ENCODE measurements around the gene WNT2. TPM values are rescaled to one million over a fixed set of nuclear protein-coding genes. Genes with fewer than 3 reads are reported as not detected.

WNT2 gene
- total RNA-seq, 2 experiments from 2014 or later = not detected

- no peak for ATAC-seq
- CTCF ChIA-PET = no interaction called here
These were observed 85.2 kb downstream of the WNT2 start for GRCh38 chr7:117237646-117238045.

GRCh38 chr7:117231047-117231359 is 91.9 kb downstream of the WNT2 start:
- no peak for DNase-seq
- ATAC-seq = no peak
- CTCF ChIA-PET = no interaction called here
- Mint-ChIP-seq H3K36me3 (no peaks in the 10 kb centered on the region), H3K27ac (no peak overlapping the region), H3K9me3 (ENCODE audit: low read depth) (no peaks in the 10 kb centered on the region), H3K27me3 (peaks cover 2% of the 10 kb centered on the region), H3K4me1 (no peaks in the 10 kb centered on the region), H3K4me3 (no peak overlapping the region)

More at GRCh38 chr7:117237646-117238045, 85.2 kb downstream of the WNT2 start:
- Mint-ChIP-seq H3K4me1 (no peaks in the 10 kb centered on the region), H3K27ac (no peak overlapping the region), H3K36me3 (no peaks in the 10 kb centered on the region), H3K27me3 (peaks cover 5% of the 10 kb centered on the region), H3K9me3 (ENCODE audit: low read depth) (no peaks in the 10 kb centered on the region), H3K4me3 (no peak overlapping the region)
- no peak for DNase-seq

GRCh38 chr7:117230276-117231046 is 92.4 kb downstream of the WNT2 start:
- peaks cover 2% of the 10 kb centered on the region for H3K27me3 Mint-ChIP-seq
- no peaks in the 10 kb centered on the region for H3K9me3 Mint-ChIP-seq (ENCODE audit: low read depth)
- no peak for DNase-seq
- no peaks in the 10 kb centered on the region for H3K36me3 Mint-ChIP-seq
- CTCF ChIA-PET = no interaction called here
- H3K4me1 Mint-ChIP-seq = no peaks in the 10 kb centered on the region
- ATAC-seq = no peak
- H3K4me3 Mint-ChIP-seq = no peak overlapping the region
- no peak overlapping the region for H3K27ac Mint-ChIP-seq

GRCh38 chr7:117229350-117229749 is 93.5 kb downstream of the WNT2 start:
- H3K9me3 Mint-ChIP-seq (ENCODE audit: low read depth) = no peaks in the 10 kb centered on the region
- DNase-seq = no peak
- no peaks in the 10 kb centered on the region for H3K4me1 Mint-ChIP-seq
- no peak overlapping the region for H3K4me3 Mint-ChIP-seq
- CTCF ChIA-PET = no interaction called here
- no peaks in the 10 kb centered on the region for H3K36me3 Mint-ChIP-seq
- no peaks in the 10 kb centered on the region for H3K27me3 Mint-ChIP-seq
- no peak overlapping the region for H3K27ac Mint-ChIP-seq
- no peak for ATAC-seq

- no peak for ATAC-seq
- Mint-ChIP-seq H3K4me1 (no peaks in the 10 kb centered on the region), H3K4me3 (no peak overlapping the region), H3K36me3 (no peaks in the 10 kb centered on the region), H3K27me3 (no peaks in the 10 kb centered on the region), H3K9me3 (ENCODE audit: low read depth) (no peaks in the 10 kb centered on the region), H3K27ac (no peak overlapping the region)
- CTCF ChIA-PET = no interaction called here
- no peak for DNase-seq
These were observed 95.8 kb downstream of the WNT2 start for GRCh38 chr7:117227091-117227490.

GRCh38 chr7:117225536-117225935 is 97.3 kb downstream of the WNT2 start:
- no peaks in the 10 kb centered on the region for H3K36me3 Mint-ChIP-seq
- no peak overlapping the region for H3K4me3 Mint-ChIP-seq
- H3K27ac Mint-ChIP-seq = no peak overlapping the region
- DNase-seq (no peak), ATAC-seq (no peak)
- no peaks in the 10 kb centered on the region for H3K4me1 Mint-ChIP-seq
- H3K27me3 Mint-ChIP-seq = no peaks in the 10 kb centered on the region
- no peaks in the 10 kb centered on the region for H3K9me3 Mint-ChIP-seq (ENCODE audit: low read depth)
- CTCF ChIA-PET = interaction anchor here (1.4 kb wide), 1 partner anchor 13 kb away, joined by 3 read pairs; no protein-coding TSS in a partner anchor

Other genes with a start within 250 kb of the WNT2 start
- not detected for gene ASZ1, start 104.4 kb upstream of the WNT2 start, total RNA-seq
- gene CFTR, start 157.0 kb upstream of the WNT2 start, total RNA-seq = not detected

Measured in activated CD8-positive, alpha-beta memory T cell treated with anti-CD3 and anti-CD28 coated beads, Interleukin-2, amount 10 ng/mL, durations not matched to agents 7 days and 5 days (primary cell).